ENCODE data around the gene GREB1L. TPM values are rescaled to one million over a fixed set of nuclear protein-coding genes. Genes with fewer than 3 reads are reported as not detected.

The GREB1L gene
- total RNA-seq, 2 experiments from 2014 or later: not detected

- Mint-ChIP-seq H3K4me1 (ENCODE audit: low read depth) (no peaks in the 10 kb centered on the region), H3K9me3 (no peaks in the 10 kb centered on the region), H3K4me3 (no peak overlapping the region), H3K27me3 (no peaks in the 10 kb centered on the region), H3K36me3 (ENCODE audit: low read depth) (no peaks in the 10 kb centered on the region), H3K27ac (no peak overlapping the region)
- H3K27me3 ChIP-seq (ENCODE audit: control insufficient read depth in 1 of 2, insufficient read depth in 2 of 2, low read length in 2 of 2): no peaks in the 10 kb centered on the region
- no peak overlapping the region for H3K4me3 ChIP-seq (ENCODE audit: low read length)
- CTCF ChIA-PET: no interaction called here
- POLR2A ChIA-PET: no interaction called here
- ATAC-seq (ENCODE audit: poor library complexity) (no peak), DNase-seq (no peak)
- no peak for TF ChIP-seq CTCF (IDR thresholded peaks at IDR 0.05)
- intact Hi-C loops (cut with DNase I, micrococcal nuclease): loop anchor here (10.0 kb wide), 2 partner anchors 358 to 1208 kb away; no protein-coding TSS in a partner anchor
- no peak overlapping the region for H3K27ac ChIP-seq (ENCODE audit: low read depth in 1 of 2, low read length in 2 of 2)
- H3K36me3 ChIP-seq (ENCODE audit: insufficient read depth, low read length): no peaks in the 10 kb centered on the region
- no peaks in the 10 kb centered on the region for H3K4me1 ChIP-seq (ENCODE audit: insufficient read depth, low read length)
- H3K9me3 ChIP-seq (ENCODE audit: control insufficient read depth in 1 of 2, insufficient read depth in 1 of 2, low read length in 2 of 2): peaks cover 0 to 3% of the 10 kb centered on the region in 2 experiments
Observed at GRCh38 chr18:21496277-21496835, 254.3 kb downstream of the GREB1L start.

GRCh38 chr18:21499997-21500396 is 258.0 kb downstream of the GREB1L start:
- ATAC-seq (ENCODE audit: poor library complexity): no peak
- no peak overlapping the region for H3K27ac Mint-ChIP-seq
- H3K27ac ChIP-seq (ENCODE audit: low read depth in 1 of 2, low read length in 2 of 2): no peak overlapping the region
- H3K4me3 Mint-ChIP-seq: no peak overlapping the region
- ChIA-PET CTCF (no interaction called here), POLR2A (no interaction called here)
- no peak for DNase-seq
- H3K4me1 ChIP-seq (ENCODE audit: insufficient read depth, low read length): no peaks in the 10 kb centered on the region
- no peaks in the 10 kb centered on the region for H3K27me3 Mint-ChIP-seq
- intact Hi-C loops (cut with DNase I, micrococcal nuclease): loop anchor here (10.0 kb wide), 2 partner anchors 355 to 1205 kb away; no protein-coding TSS in a partner anchor
- TF ChIP-seq CTCF (IDR thresholded peaks at IDR 0.05): no peak
- H3K36me3 Mint-ChIP-seq (ENCODE audit: low read depth): no peaks in the 10 kb centered on the region
- no peaks in the 10 kb centered on the region for H3K4me1 Mint-ChIP-seq (ENCODE audit: low read depth)
- H3K9me3 ChIP-seq (ENCODE audit: control insufficient read depth in 1 of 2, insufficient read depth in 1 of 2, low read length in 2 of 2): peaks cover 0 to 3% of the 10 kb centered on the region in 2 experiments
- H3K9me3 Mint-ChIP-seq: no peaks in the 10 kb centered on the region
- no peaks in the 10 kb centered on the region for H3K27me3 ChIP-seq (ENCODE audit: control insufficient read depth in 1 of 2, insufficient read depth in 2 of 2, low read length in 2 of 2)
- no peaks in the 10 kb centered on the region for H3K36me3 ChIP-seq (ENCODE audit: insufficient read depth, low read length)
- no peak overlapping the region for H3K4me3 ChIP-seq (ENCODE audit: low read length)

- Histone ChIP-seq H3K4me1 (ENCODE audit: insufficient read depth, low read length) (no peaks in the 10 kb centered on the region), H3K36me3 (ENCODE audit: insufficient read depth, low read length) (no peaks in the 10 kb centered on the region), H3K27me3 (ENCODE audit: control insufficient read depth in 1 of 2, insufficient read depth in 2 of 2, low read length in 2 of 2) (no peaks in the 10 kb centered on the region), H3K9me3 (ENCODE audit: control insufficient read depth in 1 of 2, insufficient read depth in 1 of 2, low read length in 2 of 2) (peaks cover 0 to 3% of the 10 kb centered on the region in 2 experiments), H3K27ac (ENCODE audit: low read depth in 1 of 2, low read length in 2 of 2) (no peak overlapping the region), H3K4me3 (ENCODE audit: low read length) (no peak overlapping the region)
- CTCF ChIA-PET: no interaction called here
- no peaks in the 10 kb centered on the region for H3K9me3 Mint-ChIP-seq
- no peak for ATAC-seq (ENCODE audit: poor library complexity)
- POLR2A ChIA-PET: no interaction called here
- no peak for DNase-seq
- H3K27ac Mint-ChIP-seq: no peak overlapping the region
- H3K4me1 Mint-ChIP-seq (ENCODE audit: low read depth): no peaks in the 10 kb centered on the region
- intact Hi-C loops (cut with DNase I, micrococcal nuclease): no loop called here
- H3K36me3 Mint-ChIP-seq (ENCODE audit: low read depth): no peaks in the 10 kb centered on the region
- no peak for TF ChIP-seq CTCF (IDR thresholded peaks at IDR 0.05)
- H3K4me3 Mint-ChIP-seq: no peak overlapping the region
- H3K27me3 Mint-ChIP-seq: no peaks in the 10 kb centered on the region
Observed at GRCh38 chr18:21502661-21503060, 260.6 kb downstream of the GREB1L start.
